Activated gamma-delta T cell treated with anti-CD3 and anti-CD28 coated beads, Interleukin-2, amount 50 U/mL, for 16 hours (primary cell): Measurements from ENCODE around the gene TPPP.

Source experiments
- DNase-seq: peaks from one replicate; pipeline ENCODE4 v3.0.0-alpha.2; 2020; ENCODE audit warnings: low read depth

The TPPP gene

GRCh38 chr5:665541-665955 lies 27.6 kb downstream of the TPPP start:
- no peak for DNase-seq

GRCh38 chr5:664994-665360 lies 28.2 kb downstream of the TPPP start:
- no peak for DNase-seq

GRCh38 chr5:664343-664993 lies 28.7 kb downstream of the TPPP start:
- DNase-seq = no peak

- DNase-seq = no peak
These were observed 29.5 kb downstream of the TPPP start for GRCh38 chr5:663436-664342.

GRCh38 chr5:662751-663435 lies 30.3 kb downstream of the TPPP start:
- no peak for DNase-seq

- DNase-seq = no peak
These were observed 31.0 kb downstream of the TPPP start for GRCh38 chr5:661891-662750.

GRCh38 chr5:660491-661030 lies 32.6 kb downstream of the TPPP start:
- no peak for DNase-seq

GRCh38 chr5:659496-660263 lies 33.5 kb downstream of the TPPP start:
- DNase-seq = no peak

DNA sequence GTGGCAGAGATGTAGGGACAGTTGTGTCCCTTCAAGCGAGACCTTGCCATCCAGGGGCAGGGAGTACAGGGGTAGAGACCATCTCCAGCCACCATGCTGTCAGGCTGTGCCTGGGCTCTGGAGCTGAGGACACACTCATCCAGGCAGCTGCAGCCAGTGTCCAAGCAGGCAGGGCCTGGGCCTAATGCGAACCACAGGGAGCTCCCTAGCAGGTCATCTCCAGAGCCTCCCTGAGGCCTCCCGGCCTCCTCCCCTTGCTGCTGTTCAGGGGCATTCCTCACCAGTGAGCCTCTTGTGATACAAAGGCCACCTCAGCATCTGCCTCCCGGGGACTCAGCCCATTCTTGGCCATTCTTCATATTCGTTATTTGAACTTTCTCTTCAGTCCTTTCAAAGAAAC lies 35.0 kb downstream of the TPPP start:
- no peak for DNase-seq

- DNase-seq = no peak
These were observed 35.6 kb downstream of the TPPP start for GRCh38 chr5:657570-657969.

DNA sequence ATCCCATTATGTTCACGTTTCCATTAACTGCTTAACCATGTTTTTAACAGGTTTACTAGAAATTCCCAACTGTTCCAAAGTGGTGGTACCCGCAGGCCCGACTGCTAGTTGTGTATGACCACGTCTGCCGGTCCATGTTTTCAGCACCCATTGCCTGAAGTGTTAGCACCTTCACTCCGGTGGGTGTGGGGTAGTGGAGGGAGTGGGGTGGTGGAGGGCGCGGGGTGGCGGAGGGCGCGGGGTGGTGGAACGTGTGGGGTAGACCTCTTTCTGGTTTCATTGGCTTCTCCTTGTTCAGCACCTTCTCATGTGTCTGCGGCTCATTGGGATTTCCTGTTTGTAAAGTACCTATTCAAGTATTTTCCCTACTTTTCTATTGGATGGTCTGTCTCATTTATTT lies 37.7 kb downstream of the TPPP start:
- no peak for DNase-seq

DNA sequence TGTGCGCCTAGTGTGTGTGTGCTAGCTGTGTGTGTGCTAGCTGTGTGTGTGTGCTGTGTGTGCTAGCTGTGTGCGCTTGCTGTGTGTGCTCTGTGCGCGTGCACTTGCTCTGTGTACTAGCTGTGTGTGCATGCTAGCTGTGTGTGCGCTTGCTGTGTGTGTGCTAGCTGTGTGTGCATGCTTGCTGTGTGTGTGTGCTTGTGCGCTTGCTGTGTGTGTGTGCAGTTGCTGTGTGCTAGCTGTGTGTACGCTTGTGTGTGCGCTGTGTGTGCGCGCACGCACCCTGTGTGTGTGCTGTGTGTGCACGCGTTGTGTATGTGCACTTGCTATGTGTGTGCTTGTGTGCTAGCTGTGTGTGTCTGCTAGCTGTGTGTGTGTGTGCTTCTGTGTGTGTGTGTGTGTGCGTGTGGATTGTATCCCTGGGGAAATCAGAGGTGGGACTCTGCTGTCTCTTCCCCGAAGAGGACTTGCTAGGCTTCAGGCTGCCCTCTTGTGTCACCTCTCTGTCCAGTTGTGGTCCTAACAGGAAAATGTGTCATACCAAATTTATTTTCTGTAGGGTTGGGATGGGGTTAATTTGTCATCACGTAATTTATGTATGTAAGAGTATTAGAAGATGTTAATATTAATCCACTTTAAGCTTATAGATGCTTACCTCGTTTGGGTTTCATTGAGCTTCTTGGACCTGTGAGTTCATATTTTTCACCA lies 38.9 kb downstream of the TPPP start:
- no peak for DNase-seq

- DNase-seq = no peak
These were observed 40.3 kb downstream of the TPPP start for GRCh38 chr5:652773-653350.

- DNase-seq = no peak
These were observed 41.1 kb downstream of the TPPP start for GRCh38 chr5:652023-652515.

DNA sequence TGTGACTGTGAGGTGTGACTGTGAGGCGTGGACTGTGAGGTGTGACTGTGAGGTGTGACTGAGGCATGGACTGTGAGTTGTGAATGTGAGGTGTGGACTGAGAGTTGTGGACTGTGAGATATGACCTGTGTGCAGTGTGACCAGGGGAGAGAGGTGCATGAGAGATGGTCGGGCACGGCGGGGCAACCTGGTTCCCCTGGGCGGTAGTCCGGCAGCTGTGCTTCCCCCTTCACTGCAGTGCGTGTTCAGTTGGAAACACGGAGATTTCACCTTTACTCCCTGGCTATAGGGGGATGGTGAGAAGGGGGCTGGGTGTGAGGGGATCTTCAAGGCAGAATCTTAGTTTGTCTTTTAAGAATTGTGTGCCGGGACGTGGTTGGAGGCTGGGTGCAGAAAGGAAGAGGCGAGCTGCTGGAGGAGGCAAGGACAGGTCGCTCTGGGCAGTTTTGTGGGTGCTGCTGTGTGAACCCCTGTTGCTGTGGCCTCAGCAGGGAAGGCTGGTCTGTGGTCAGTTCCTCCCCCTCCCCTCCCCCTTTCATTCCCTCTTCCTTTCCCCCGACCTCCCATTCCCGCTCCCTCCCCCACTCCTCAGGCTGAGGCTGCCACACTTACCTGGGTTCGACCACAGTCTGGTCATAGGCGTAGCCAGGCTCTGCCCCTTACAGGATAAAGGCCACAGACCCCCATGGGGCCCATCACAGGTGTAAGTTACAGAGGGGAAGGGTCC lies 41.7 kb downstream of the TPPP start:
- no peak for DNase-seq

DNA sequence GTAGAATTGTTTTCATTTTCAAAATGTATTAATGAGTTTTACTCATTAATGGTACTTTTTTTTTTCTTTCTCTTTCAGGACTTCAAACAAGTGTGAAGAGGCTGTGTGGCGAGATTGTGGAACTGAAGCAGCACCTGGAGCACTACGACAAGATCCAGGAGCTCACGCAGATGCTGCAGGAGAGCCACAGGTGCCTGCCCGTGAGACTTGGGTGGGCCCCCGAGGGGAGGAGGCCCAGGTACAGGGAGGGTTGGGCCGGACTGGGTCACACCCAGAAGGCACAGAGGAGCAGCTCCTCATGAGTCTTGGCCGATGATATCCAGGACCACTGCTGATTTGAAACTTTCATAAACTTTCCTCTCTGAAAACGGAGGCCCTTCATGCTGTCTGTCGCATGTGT lies 45.4 kb downstream of the TPPP start:
- DNase-seq = no peak

DNA sequence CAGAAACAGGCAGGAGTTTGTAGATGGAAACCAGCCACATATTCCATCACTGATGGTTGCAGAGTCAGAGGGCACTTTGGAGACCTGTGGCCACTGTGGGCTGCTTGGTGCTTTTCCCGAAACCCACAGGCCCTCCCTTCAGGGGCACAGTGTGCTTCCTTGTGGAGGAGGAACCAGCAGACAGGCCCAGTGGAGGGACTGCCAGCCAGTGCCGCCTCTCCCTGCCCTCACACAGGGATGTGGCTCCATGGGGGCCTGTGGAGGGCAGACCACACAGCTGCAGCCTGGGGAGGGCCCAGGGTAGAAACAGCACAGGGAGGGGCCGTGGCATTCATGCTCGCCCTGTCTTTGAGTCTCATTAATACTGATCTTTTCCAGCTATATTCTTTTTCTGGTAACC lies 45.8 kb downstream of the TPPP start:
- no peak for DNase-seq

DNA sequence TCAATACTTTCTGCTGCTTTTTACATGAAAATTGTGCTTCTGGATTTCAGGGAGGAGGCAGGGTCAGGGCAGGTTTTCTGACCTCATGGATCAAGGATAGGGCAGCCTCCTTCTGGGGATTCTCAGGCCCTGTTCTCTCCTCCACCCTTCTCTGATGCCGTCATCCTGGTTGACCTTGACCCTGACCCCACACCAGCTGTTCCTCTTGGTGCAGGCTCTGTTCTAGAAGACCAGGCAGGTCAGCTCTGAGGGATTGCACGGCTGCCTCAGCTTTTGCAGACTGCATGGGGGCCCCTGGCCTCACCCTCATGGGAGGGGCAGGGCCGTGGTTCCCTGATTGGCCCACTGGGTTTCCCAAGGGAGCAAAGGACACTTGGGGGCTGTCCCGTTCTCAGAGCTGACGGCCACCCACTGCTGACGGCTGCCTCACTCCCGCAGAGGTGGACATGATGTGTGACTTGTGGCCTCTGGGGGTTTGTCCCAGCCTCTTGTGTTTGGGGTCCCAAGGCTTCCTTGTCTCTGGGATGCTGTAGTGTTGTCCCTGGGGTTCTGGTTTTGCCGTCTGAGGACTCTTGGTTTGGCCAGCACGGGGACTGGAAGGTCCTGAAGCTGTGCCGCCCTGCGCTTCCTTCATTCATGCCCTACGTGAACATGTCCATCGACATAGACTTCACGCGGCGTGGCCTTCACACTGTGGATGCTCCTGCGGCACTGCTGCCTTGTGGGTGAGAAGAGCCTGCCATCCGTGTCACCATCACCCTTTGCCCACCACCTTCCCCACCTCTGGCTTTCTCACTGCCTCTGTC lies 46.6 kb downstream of the TPPP start:
- DNase-seq = no peak
